Left lung (tissue), 10 donors: Measurements from ENCODE around the gene NTRK2. TPM values are rescaled to one million over a fixed set of nuclear protein-coding genes. Genes with fewer than 3 reads are reported as not detected.

Source experiments
- ATAC-seq: fragments of 200-7000 bp; cut with Tn5 transposase; one replicate; pipeline ENCODE4 v1.9.1; 2020; ENCODE audit warnings: moderate library complexity
- DNase-seq, 4 donors: peaks; one replicate each; pipeline ENCODE4 v3.0.0-alpha.2; 2013 to 2020
- H3K27ac ChIP-seq, 2 donors: fragments of 200-600 bp; sonication (generic) in 1 of 2; one replicate each; pipeline versions ENCODE4 v1.5.0 to v1.8.0; 2020 to 2021
- H3K27me3 ChIP-seq, 2 donors: fragments of 200-600 bp; sonication (generic) in 1 of 2; one replicate each; pipeline versions ENCODE4 v1.5.0 to v1.8.0; 2020 to 2021
- H3K36me3 ChIP-seq, 2 donors: fragments of 200-600 bp; sonication (generic) in 1 of 2; one replicate each; pipeline versions ENCODE4 v1.5.0 to v1.8.0; 2020 to 2021
- H3K4me1 ChIP-seq, 2 donors: fragments of 200-600 bp; one replicate each; pipeline ENCODE4 v1.8.0; 2021
- H3K4me3 ChIP-seq, 2 donors: fragments of 200-600 bp; sonication (generic) in 1 of 2; one replicate each; pipeline versions ENCODE4 v1.5.0 to v1.8.0; 2020 to 2021; ENCODE audit warnings: mild to moderate bottlenecking in 1 of 2
- H3K9me3 ChIP-seq, 2 donors: fragments of 200-600 bp; sonication (generic) in 1 of 2; one replicate each; pipeline versions ENCODE4 v1.5.0 to v1.8.0; 2020 to 2021
- CTCF ChIP-seq, 2 donors: fragments of 200-600 bp; sonication (generic) in 1 of 2; IDR thresholded peaks; one replicate each; pipeline versions ENCODE4 v1.5.0 to v1.8.0; 2021; ENCODE audit warnings: antibody characterized with exemption in 2 of 2
- intact Hi-C, 2 donors: fragments of 100-400 bp; cut with DNase I; formaldehyde crosslinking; loops; one replicate each; pipeline versions ENCODE4 v1.11.2 to v1.14.2; 2022
- polyA plus RNA-seq, 6 donors: library from polyadenylated mRNA; unstranded; fragments of 120-200 nt; gene quantifications; one replicate each; pipeline ENCODE4 v1.2.1, GENCODE V29; 2013; ENCODE audit not compliant: insufficient read length in 6 of 6
- total RNA-seq, 2 donors: library from RNA; stranded (reverse); fragmentation: NEBNext Ultra II Directional; extraction: Animal tissue kit (Norgen Biotek cat#: 25700); gene quantifications; one replicate each; pipeline ENCODE4 v1.2.1, GENCODE V29; 2021
- donor health status: DM: no; HTN: yes; CAD: no.
- donor health status: DM: no; HTN: no; CAD: no.

NTRK2 gene
- total and polyA plus RNA-seq, 8 donors, result 0.29 to 3.8 (median 1.7) TPM

- no peak for TF ChIP-seq CTCF (IDR thresholded peaks at IDR 0.05)
- DNase-seq (no peak), ATAC-seq (no peak)
- Histone ChIP-seq H3K4me1 (no peaks in the 10 kb centered on the region), H3K27ac (no peak overlapping the region), H3K9me3 (no peaks in the 10 kb centered on the region), H3K36me3 (no peaks in the 10 kb centered on the region), H3K27me3 (no peaks in the 10 kb centered on the region), H3K4me3 (no peak overlapping the region)
- intact Hi-C loops, result no loop called here
These were observed 309.1 kb downstream of the NTRK2 start for GRCh38 chr9:84978661-84979060.

DNA sequence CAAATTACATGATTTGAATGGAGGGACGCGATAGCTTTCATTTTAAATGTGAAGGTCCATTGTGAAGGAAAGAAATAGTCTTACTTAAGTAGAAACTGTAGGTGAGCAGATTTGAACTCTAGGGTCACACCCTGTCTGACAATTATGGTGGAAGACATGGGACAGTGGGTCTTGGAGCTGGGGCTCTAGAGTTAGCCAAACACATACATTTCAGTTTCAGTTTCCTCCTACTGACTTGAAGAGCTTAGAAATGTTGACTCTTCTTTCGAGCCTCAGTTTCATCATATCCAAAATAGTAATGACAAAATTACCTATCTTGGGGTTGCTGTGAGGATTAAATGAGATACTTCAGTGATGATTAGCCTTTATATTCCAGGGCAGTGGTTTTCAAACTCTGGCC, 314.2 kb downstream of the NTRK2 start:
- DNase-seq (no peak), ATAC-seq (no peak)
- Histone ChIP-seq H3K9me3 (no peaks in the 10 kb centered on the region), H3K4me1 (no peaks in the 10 kb centered on the region), H3K36me3 (no peaks in the 10 kb centered on the region), H3K27ac (no peak overlapping the region), H3K27me3 (no peaks in the 10 kb centered on the region), H3K4me3 (no peak overlapping the region)
- intact Hi-C loops, result no loop called here
- TF ChIP-seq CTCF (IDR thresholded peaks at IDR 0.05), result no peak

GRCh38 chr9:84988621-84989020, 319.1 kb downstream of the NTRK2 start:
- Histone ChIP-seq H3K9me3 (no peaks in the 10 kb centered on the region), H3K36me3 (no peaks in the 10 kb centered on the region), H3K27me3 (no peaks in the 10 kb centered on the region), H3K27ac (no peak overlapping the region), H3K4me1 (no peaks in the 10 kb centered on the region), H3K4me3 (no peak overlapping the region)
- TF ChIP-seq CTCF (IDR thresholded peaks at IDR 0.05), result no peak
- no peak for DNase-seq
- no peak for ATAC-seq
- intact Hi-C loops, result no loop called here

GRCh38 chr9:84990416-84990815, 320.9 kb downstream of the NTRK2 start:
- Histone ChIP-seq H3K36me3 (no peaks in the 10 kb centered on the region), H3K4me3 (no peak overlapping the region), H3K9me3 (no peaks in the 10 kb centered on the region), H3K27ac (no peak overlapping the region), H3K4me1 (no peaks in the 10 kb centered on the region), H3K27me3 (no peaks in the 10 kb centered on the region)
- TF ChIP-seq CTCF (IDR thresholded peaks at IDR 0.05), result no peak
- ATAC-seq, result no peak
- intact Hi-C loops, result no loop called here
- no peak for DNase-seq

DNA sequence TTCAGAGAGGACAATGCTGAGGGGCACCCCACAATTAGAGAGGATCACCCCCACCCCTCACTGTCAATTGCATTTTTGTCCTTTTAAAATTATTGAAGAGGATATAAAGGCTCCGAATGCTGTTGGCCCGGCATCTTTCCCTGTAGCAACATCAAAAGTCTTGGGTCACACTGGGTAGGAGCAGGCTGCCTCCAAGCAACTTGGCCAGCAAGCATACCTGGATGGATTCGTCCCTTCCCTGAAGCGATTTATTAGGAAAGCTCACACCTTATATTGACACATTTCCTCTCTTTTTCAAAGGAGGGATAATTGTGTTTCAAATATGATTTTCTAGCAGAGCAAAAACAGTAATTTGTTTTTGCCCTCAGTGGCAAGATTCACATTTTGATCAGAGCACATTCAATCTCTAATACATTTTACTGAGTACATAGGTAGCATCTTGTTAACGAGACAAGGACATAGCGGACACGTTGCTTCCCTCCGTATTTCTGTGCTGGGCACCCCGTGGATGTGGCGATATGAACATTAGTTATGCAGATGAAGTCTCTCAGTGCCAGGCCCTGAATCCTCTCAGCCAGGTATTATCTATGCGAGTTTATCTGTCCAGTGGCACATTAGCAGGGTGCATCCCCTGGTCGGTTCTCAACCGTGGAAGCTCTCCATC, 321.5 kb downstream of the NTRK2 start:
- no peaks in the 10 kb centered on the region for H3K36me3 ChIP-seq
- TF ChIP-seq CTCF (IDR thresholded peaks at IDR 0.05), result no peak
- H3K27me3 ChIP-seq, result no peaks in the 10 kb centered on the region
- ATAC-seq (no peak), DNase-seq (no peak)
- no peak overlapping the region for H3K27ac ChIP-seq
- no peaks in the 10 kb centered on the region for H3K4me1 ChIP-seq
- intact Hi-C loops, result no loop called here
- no peaks in the 10 kb centered on the region for H3K9me3 ChIP-seq
- H3K4me3 ChIP-seq, result no peak overlapping the region
